ENCODE data around the gene POLR1A.

POLR1A gene

GRCh38 chr2:86025976-86026743 lies 79.5 kb downstream of the POLR1A start:
- Histone ChIP-seq H3K9me3 (ENCODE audit: insufficient read depth, low read length) (no peaks in the 10 kb centered on the region), H3K4me2 (ENCODE audit: low read length) (no peak overlapping the region), H3K4me3 (ENCODE audit: low read length) (no peak overlapping the region), H3K9ac (ENCODE audit: low read length) (no peak overlapping the region), H2AFZ (ENCODE audit: low read depth, low read length) (no peak overlapping the region), H3K36me3 (replicated peaks; ENCODE audit: low read depth, low read length) (peaks cover 58% of the 10 kb centered on the region), H3K4me1 (ENCODE audit: low read length) (peaks cover 18% of the 10 kb centered on the region), H3K79me2 (ENCODE audit: low read length) (no peaks in the 10 kb centered on the region), H4K20me1 (ENCODE audit: insufficient read depth, low read length) (no peaks in the 10 kb centered on the region), H3K27me3 (ENCODE audit: low read depth, low read length) (no peaks in the 10 kb centered on the region), H3K27ac (ENCODE audit: low read length) (no peak overlapping the region)
- TF ChIP-seq EZH2phosphoT487 (IDR thresholded peaks at IDR 0.05; ENCODE audit: low read depth) = no peak
- no peak for TF ChIP-seq CTCF (IDR thresholded peaks at IDR 0.05; ENCODE audit: low read depth, low read length)

- H3K36me3 ChIP-seq (replicated peaks; ENCODE audit: low read depth, low read length) = peaks cover 49% of the 10 kb centered on the region
- H4K20me1 ChIP-seq (ENCODE audit: insufficient read depth, low read length) = no peaks in the 10 kb centered on the region
- no peak overlapping the region for H3K27ac ChIP-seq (ENCODE audit: low read length)
- H3K4me2 ChIP-seq (ENCODE audit: low read length) = no peak overlapping the region
- no peaks in the 10 kb centered on the region for H3K27me3 ChIP-seq (ENCODE audit: low read depth, low read length)
- no peak overlapping the region for H3K9ac ChIP-seq (ENCODE audit: low read length)
- H3K79me2 ChIP-seq (ENCODE audit: low read length) = no peaks in the 10 kb centered on the region
- peaks cover 18% of the 10 kb centered on the region for H3K4me1 ChIP-seq (ENCODE audit: low read length)
- H3K9me3 ChIP-seq (ENCODE audit: insufficient read depth, low read length) = no peaks in the 10 kb centered on the region
- TF ChIP-seq EZH2phosphoT487 (IDR thresholded peaks at IDR 0.05; ENCODE audit: low read depth) = no peak
- no peak for TF ChIP-seq CTCF (IDR thresholded peaks at IDR 0.05; ENCODE audit: low read depth, low read length)
- H2AFZ ChIP-seq (ENCODE audit: low read depth, low read length) = no peak overlapping the region
- no peak overlapping the region for H3K4me3 ChIP-seq (ENCODE audit: low read length)
Measured at GRCh38 chr2:86025229-86025820, 80.4 kb downstream of the POLR1A start.

- peak overlapping the region; percentile 29; the same call in 1 of the 2 replicates for H3K9ac ChIP-seq (ENCODE audit: low read length)
- H3K4me2 ChIP-seq (ENCODE audit: low read length) = peak overlapping the region; percentile 52
- H3K36me3 ChIP-seq (replicated peaks; ENCODE audit: low read depth, low read length) = peaks cover 36% of the 10 kb centered on the region
- H3K79me2 ChIP-seq (ENCODE audit: low read length) = no peaks in the 10 kb centered on the region
- no peak overlapping the region for H2AFZ ChIP-seq (ENCODE audit: low read depth, low read length)
- no peak overlapping the region for H3K4me3 ChIP-seq (ENCODE audit: low read length)
- no peaks in the 10 kb centered on the region for H3K9me3 ChIP-seq (ENCODE audit: insufficient read depth, low read length)
- H4K20me1 ChIP-seq (ENCODE audit: insufficient read depth, low read length) = no peaks in the 10 kb centered on the region
- H3K27ac ChIP-seq (ENCODE audit: low read length) = peak overlapping the region; percentile 76
- H3K4me1 ChIP-seq (ENCODE audit: low read length) = peaks cover 28% of the 10 kb centered on the region
- no peak for TF ChIP-seq EZH2phosphoT487 (IDR thresholded peaks at IDR 0.05; ENCODE audit: low read depth)
- TF ChIP-seq CTCF (IDR thresholded peaks at IDR 0.05; ENCODE audit: low read depth, low read length) = peak; percentile 58
- no peaks in the 10 kb centered on the region for H3K27me3 ChIP-seq (ENCODE audit: low read depth, low read length)
Measured at GRCh38 chr2:86023366-86023712, 82.3 kb downstream of the POLR1A start.

GRCh38 chr2:86022661-86023365 lies 82.9 kb downstream of the POLR1A start:
- peaks cover 32% of the 10 kb centered on the region for H3K36me3 ChIP-seq (replicated peaks; ENCODE audit: low read depth, low read length)
- H2AFZ ChIP-seq (ENCODE audit: low read depth, low read length) = no peak overlapping the region
- H3K4me2 ChIP-seq (ENCODE audit: low read length) = peak overlapping the region; percentile 52
- H3K27ac ChIP-seq (ENCODE audit: low read length) = peak overlapping the region; percentile 76
- H3K4me3 ChIP-seq (ENCODE audit: low read length) = no peak overlapping the region
- no peaks in the 10 kb centered on the region for H3K27me3 ChIP-seq (ENCODE audit: low read depth, low read length)
- H3K79me2 ChIP-seq (ENCODE audit: low read length) = no peaks in the 10 kb centered on the region
- H3K9ac ChIP-seq (ENCODE audit: low read length) = peak overlapping the region; percentile 29; the same call in 1 of the 2 replicates
- TF ChIP-seq CTCF (IDR thresholded peaks at IDR 0.05; ENCODE audit: low read depth, low read length) = no peak
- no peak for TF ChIP-seq EZH2phosphoT487 (IDR thresholded peaks at IDR 0.05; ENCODE audit: low read depth)
- no peaks in the 10 kb centered on the region for H3K9me3 ChIP-seq (ENCODE audit: insufficient read depth, low read length)
- peaks cover 34% of the 10 kb centered on the region for H3K4me1 ChIP-seq (ENCODE audit: low read length)
- no peaks in the 10 kb centered on the region for H4K20me1 ChIP-seq (ENCODE audit: insufficient read depth, low read length)
